Effector CD8-positive, alpha-beta T cell (primary cell): ENCODE results near the gene CLEC11A.

ENCODE experiments used
- DNase-seq: peaks from one replicate; lab custom pipeline; 2025; lab: John Stamatoyannopoulos, UW

Gene CLEC11A

DNA sequence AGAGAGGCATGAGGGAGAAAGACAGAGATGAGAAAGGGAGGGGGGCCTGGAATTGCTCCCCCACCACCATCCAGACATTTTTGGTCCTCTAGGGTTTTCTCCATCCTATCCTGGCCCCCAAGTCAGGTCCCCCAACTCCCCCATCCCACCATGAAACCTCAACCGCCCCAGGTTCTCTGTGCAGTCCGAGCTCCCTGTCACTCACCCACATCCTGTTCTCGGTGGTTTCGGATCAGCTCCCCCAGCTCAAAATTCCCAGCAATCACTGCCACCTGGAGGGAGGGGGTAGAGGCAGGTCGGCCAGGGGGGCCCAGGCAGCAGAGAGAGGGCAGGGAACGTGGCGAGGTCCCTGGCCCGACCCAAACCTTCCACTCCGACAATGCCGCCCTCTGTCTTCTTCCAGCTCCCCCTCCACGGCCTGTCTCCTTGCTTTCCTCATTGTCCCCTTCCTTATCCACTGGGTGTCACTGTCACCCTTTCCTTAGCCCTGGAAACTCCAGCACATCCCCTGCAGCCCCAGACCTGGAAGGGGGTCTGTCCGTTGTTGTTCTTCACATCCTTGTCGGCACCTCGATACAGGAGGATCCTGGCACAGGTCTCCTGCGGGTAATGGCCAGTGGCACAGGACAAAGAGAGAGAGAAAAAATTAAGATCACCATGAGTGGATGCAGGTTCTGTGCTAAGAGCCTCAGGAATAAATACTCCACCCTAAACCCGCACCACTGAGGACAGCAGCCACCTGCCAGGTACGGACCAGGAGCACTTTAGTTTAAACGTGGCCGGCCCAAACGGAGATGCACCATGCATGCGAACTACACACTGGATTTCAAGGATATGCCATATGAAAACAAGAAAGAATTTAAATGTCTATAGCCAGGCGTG, 19.0 kb upstream of the CLEC11A start:
- no peak for DNase-seq

- DNase-seq, result no peak
Measured at GRCh38 chr19:50705422-50706019, 17.6 kb upstream of the CLEC11A start.

GRCh38 chr19:50706387-50706786, 16.8 kb upstream of the CLEC11A start:
- DNase-seq, result no peak

DNA sequence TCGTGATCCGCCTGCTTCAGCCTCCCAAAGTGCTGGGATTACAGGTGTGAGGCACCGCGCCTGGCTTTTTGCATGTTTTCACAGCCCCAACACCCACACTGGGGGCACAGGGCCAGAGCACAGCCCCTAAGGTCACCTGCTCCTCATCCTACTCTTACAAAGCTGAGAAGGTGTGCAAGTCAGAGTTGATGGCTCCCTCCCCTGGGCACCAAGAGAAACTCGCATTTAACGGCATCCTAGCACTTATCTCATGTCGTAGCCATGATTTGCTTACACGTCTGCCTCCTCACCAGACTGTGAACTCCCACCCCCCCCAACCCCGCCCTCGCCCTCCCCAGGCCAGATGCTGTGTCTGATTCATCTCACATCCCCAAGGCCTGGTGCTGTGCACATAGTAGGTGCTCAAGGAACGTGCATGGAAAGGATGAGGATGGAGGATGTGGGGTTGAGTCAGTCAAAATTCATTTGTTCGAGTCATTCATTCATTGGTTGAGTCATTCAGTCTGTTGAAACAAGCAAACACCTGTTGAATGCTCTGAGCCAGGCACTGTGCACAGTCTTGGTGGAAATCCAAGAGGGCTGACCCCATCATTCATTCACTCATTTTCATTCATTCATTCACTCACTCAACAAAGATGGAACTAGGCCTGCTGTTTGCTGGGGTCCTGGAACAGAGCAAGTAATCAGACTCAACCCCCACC, 14.8 kb upstream of the CLEC11A start:
- no peak for DNase-seq

GRCh38 chr19:50710094-50710493, 13.1 kb upstream of the CLEC11A start:
- no peak for DNase-seq

DNA sequence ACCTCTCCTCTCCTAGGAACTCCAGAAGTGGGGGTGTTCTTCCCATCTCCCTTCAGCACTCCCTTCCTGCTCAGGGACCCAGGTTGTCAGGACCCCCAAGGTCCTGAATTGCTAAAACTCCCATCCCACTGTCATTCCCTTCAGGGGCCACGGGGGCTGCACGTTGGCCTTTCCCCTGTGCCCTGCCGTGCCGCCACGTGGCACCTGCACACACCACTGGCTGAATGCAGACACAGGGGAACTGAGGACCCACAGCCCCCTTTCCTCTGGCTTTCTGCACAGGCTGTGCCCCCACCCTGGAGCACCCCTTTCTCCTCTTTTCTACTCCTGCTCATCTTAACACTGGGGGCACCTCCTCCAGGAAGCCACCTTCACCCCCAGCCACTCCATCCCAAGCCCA, 12.6 kb upstream of the CLEC11A start:
- no peak for DNase-seq

GRCh38 chr19:50711196-50711595, 12.0 kb upstream of the CLEC11A start:
- DNase-seq, result no peak

- DNase-seq, result no peak
Measured at GRCh38 chr19:50711805-50712204, 11.4 kb upstream of the CLEC11A start.

DNA sequence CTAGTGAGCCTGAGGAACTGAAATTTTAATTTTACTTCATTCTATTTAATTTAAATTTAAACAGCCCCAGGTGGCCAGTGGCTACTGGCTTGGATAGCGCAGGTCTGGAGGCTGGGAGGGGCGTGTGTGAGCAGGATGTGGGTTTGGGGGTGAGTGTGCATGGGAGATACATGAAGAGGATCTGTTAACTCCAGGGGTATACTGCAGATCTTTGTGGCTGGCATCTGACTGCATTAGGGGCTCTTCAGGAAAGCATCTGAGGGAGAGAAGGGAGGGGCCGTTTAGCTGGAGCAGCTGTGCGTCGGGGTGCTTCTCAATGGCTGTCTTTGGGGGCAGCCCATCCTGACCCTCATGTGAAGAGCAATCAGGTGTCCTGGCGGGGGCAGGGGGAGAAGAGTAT, 10.3 kb upstream of the CLEC11A start:
- DNase-seq, result no peak

DNA sequence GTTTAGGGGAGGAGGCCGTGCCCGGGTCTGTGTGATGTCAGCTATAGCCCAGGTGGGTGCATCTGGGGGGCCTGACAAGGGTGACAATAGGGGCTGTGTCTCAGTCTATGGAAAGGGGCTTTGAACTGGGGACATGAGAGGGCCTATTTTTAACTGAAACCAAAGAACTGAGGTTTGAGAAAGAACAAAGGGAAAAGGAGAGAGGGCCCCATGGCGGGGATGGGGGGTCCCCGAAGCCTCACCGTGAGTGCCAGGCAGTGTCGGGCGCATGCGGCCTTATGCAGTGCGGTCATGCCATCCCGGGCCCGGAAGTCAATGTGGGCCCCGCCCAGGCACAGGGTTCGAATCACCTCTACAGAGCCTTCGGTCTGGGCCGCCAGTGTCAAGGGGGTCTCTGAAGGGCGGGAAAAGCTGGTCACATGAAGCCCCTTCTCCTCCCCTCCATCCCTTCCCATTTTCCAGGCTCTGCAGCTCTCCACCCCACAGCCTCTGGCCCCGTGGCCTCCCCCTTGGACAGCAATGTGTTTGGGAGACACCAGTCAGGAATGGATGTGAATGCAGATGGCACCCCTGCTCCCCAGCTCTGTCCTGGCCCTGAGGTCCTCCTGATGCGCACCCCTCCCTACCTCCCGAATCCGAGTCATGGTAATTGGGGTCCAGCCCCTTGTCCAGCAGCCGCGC, 9.5 kb upstream of the CLEC11A start:
- peak; percentile 8 for DNase-seq

GRCh38 chr19:50716178-50717025, 6.8 kb upstream of the CLEC11A start:
- DNase-seq, result no peak

GRCh38 chr19:50717026-50717723, 6.0 kb upstream of the CLEC11A start:
- DNase-seq, result no peak

- no peak for DNase-seq
Measured at GRCh38 chr19:50717891-50718254, 5.3 kb upstream of the CLEC11A start.

DNA sequence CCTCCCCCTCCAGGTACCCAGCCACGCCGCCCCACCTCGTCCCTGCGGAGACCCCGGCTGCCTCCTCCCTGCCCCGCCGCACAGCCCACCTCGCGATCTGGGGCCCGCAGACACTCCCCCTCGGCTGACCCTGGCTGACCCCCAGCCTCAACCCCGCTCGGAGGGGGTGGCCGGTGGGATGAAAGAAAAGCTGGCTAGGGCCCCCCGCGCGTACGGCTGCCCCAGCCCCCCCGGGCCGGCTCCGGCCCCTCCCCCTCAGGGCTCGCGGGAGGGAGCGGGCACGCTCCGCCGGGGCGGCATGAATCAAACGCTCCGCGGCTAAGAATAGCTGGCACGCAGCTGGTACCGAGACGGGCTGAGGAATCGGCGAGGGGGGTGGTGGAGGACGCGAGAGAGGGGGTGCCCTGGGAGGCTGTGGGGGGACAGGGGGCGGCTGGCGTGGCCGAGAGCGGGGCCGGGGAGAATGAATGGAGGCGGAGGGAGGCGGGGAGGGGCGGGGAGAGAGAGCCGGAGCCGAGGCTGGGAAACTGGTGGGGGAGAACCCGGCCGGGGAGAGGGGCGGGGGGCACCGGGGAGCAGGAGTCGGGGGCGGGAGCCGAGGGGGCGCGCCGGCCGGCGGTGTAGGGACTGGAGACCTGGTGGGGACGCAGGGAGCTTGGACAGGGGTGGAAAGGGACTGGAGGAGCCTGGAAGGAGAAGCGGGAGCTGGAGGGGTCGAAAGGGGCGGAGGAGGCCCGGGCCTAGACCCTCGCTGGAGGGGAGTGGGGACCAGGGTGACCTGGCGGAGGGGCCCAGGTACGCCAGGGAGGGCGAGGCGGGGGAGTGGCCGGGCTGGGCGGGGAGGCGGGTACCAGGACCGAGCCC, 4.7 kb upstream of the CLEC11A start:
- DNase-seq, result peak; percentile 19

GRCh38 chr19:50719119-50719435, 4.1 kb upstream of the CLEC11A start:
- no peak for DNase-seq

DNA sequence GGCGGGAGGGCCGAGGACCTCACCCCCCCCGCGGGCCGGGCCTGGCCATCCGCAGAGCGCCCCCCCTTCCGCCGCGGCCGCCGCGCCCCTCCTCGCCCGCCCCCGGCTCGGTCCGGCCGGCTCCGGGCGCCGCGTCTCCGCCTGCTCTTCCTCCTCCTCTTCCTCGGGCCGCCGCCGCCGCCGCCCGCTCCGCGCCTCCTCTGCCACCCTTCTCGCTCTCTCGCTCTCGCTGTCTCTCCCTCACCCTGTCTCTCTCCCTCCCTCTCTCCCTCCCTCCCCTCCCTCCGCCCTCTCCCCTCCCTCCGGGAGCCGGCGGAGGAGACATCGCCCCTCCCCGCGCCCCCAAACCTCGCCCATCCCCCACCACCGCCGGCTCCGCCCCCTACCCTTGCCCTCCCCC, 3.6 kb upstream of the CLEC11A start, which contains the start of gene SHANK1:
TSS of gene SHANK1 (minus strand) at position 237 of the 400 bp plus-strand sequence. CDS start 2,883 bp downstream, outside the sequence.
- DNase-seq, result no peak

DNA sequence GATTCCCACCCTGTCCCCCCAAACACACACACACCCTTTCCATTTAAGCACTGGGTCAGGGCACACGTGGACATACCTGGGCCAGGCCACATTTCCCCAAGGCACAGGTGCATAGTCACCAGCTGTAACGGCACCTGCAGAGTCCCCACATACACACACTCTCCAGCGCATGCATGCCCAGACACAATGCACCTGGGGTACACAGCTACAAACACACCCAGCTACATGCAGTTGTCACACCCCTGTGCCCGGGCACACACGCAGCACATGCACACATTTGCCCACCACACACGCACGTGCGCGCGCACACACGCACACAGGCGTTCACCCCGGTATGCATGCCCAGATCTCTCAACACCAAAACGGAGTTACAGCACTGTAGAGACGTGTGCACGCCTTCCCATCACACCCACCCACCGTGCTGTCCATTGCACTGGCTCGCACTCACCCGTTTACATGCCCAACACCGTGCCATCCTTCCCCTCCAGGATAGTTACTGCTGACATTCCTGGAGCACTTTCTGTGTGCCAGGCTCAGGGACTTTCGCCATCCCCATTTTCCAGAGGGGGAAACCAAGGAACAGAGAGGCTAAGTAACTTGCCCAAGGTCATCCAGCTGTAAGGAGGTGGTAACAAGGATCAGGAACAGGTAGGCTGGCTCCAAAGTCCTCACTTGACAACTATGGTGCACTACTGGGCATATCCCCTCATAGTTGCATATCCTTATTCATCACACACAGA, 2.8 kb upstream of the CLEC11A start:
- DNase-seq, result no peak

DNA sequence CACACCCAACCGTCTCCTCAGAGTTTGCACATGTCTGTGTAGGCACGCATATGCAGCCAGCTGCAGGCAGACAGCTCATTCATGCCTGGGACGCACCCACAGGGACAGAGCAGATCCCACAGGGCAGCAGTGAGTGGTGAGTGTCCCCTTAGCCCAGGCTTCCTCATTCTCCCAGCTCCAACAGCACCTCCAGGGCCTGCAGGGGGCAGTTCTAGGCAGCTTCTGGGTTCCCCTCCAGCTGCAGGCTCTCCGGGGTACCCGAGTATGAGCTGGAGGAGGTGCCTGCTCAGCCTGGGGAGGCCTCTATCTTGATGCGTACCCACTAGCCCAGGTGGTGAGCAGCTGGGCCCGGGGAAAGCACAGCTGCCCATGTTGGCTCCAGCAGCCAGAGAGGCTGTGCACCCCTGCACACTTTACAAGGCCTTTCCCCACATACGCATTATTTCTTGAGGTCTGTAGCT, 2.2 kb upstream of the CLEC11A start:
- no peak for DNase-seq
